ENCODE measurements around the gene CEP63. TPM values are rescaled to one million over a fixed set of nuclear protein-coding genes. Genes with fewer than 3 reads are reported as not detected.

Gene CEP63
- total and polyA plus RNA-seq, 2 of the 8 experiments (the other 6 are each of a cell fraction or from before 2014, with no cell fraction given) = 5.3 to 18.2 TPM

DNA sequence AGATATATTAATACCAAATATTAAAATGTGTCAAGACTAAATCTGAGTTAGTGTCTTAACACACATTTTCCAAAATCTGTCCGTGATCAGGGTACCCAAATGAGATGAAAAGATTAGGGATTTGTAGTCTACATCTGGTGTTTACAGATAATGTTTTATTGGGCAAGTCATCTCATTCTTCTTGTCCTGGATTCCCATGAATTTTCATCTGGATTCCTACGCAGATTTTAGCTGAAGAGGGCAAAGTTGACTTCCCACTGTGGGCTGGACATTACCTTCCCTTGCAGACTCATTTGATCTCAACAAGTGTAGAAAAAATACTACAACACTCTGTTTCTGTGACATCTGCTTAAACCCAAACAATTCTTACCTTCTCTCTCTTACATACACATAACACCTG is 79.1 kb downstream of the CEP63 start:
- H3K4ac ChIP-seq (replicated peaks; ENCODE audit: insufficient read length, low read depth, low read length) = no peak overlapping the region
- DNase-seq (ENCODE audit: low read depth in 1 of 2, low spot score in 2 of 2) = no peak
- H3K23ac ChIP-seq (ENCODE audit: insufficient read length) = no peak overlapping the region
- no peaks in the 10 kb centered on the region for H3K23me2 ChIP-seq (ENCODE audit: low read depth, low read length)
- H3K4me2 ChIP-seq (ENCODE audit: insufficient read depth in 1 of 2, low read depth in 2 of 2, low read length in 2 of 2) = no peak overlapping the region
- H2BK15ac ChIP-seq (ENCODE audit: low read length) = no peak overlapping the region
- no peaks in the 10 kb centered on the region for H3K4me1 ChIP-seq (replicated peaks in 1 of 4; ENCODE audit: control insufficient read depth in 3 of 4, insufficient read depth in 4 of 4, low read length in 3 of 4)
- CTCF ChIA-PET (ENCODE audit: partially characterized antibody) = interaction anchor here (1.2 to 1.5 kb wide), 2 partner anchors 9 to 38 kb away, joined by 3 read pairs; no protein-coding TSS in a partner anchor
- H2AFZ ChIP-seq (ENCODE audit: low read length) = no peak overlapping the region
- no peak for TF ChIP-seq KDM4A (IDR thresholded peaks at IDR 0.05; ENCODE audit: low read depth, low read length, severe bottlenecking)
- no peak for TF ChIP-seq CHD2 (IDR thresholded peaks at IDR 0.05; ENCODE audit: low read length)
- no peak for TF ChIP-seq POLR2A (IDR thresholded peaks at IDR 0.05; ENCODE audit: control extremely low read depth in 1 of 2, low read depth in 2 of 2, low read length in 2 of 2)
- no peak for TF ChIP-seq SP1 (IDR thresholded peaks at IDR 0.05; ENCODE audit: low read depth, low read length)
- TF ChIP-seq RNF2 (IDR thresholded peaks at IDR 0.05; ENCODE audit: borderline replicate concordance, low read depth, low read length, missing control alignments, poor library complexity, severe bottlenecking) = no peak
- TF ChIP-seq SP2 (IDR thresholded peaks at IDR 0.05; ENCODE audit: low read length) = no peak
- no peak for TF ChIP-seq EGR1 (IDR thresholded peaks at IDR 0.05; ENCODE audit: borderline replicate concordance, low read depth, low read length)
- TF ChIP-seq YY1 (IDR thresholded peaks at IDR 0.05; ENCODE audit: low read depth, low read length) = no peak
- no peak for TF ChIP-seq GABPA (IDR thresholded peaks at IDR 0.05; ENCODE audit: borderline replicate concordance, insufficient read depth, low read length)
- TF ChIP-seq CBX5 (IDR thresholded peaks at IDR 0.05; ENCODE audit: low read depth, low read length) = no peak
- TF ChIP-seq, protein P1, sequence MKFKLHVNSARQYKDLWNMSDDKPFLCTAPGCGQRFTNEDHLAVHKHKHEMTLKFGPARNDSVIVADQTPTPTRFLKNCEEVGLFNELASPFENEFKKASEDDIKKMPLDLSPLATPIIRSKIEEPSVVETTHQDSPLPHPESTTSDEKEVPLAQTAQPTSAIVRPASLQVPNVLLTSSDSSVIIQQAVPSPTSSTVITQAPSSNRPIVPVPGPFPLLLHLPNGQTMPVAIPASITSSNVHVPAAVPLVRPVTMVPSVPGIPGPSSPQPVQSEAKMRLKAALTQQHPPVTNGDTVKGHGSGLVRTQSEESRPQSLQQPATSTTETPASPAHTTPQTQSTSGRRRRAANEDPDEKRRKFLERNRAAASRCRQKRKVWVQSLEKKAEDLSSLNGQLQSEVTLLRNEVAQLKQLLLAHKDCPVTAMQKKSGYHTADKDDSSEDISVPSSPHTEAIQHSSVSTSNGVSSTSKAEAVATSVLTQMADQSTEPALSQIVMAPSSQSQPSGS (IDR thresholded peaks at IDR 0.05; ENCODE audit: low read length) = no peak
- no peak for TF ChIP-seq TCF12 (IDR thresholded peaks at IDR 0.05; ENCODE audit: low read depth, low read length)
- no peak for TF ChIP-seq BACH1 (IDR thresholded peaks at IDR 0.05; ENCODE audit: low read length)
- no peaks in the 10 kb centered on the region for H3K79me2 ChIP-seq (ENCODE audit: control insufficient read depth in 1 of 2, insufficient read depth in 2 of 2, low read length in 2 of 2)
- no peaks in the 10 kb centered on the region for H3K27me3 ChIP-seq (replicated peaks in 1 of 4; ENCODE audit: control insufficient read depth in 3 of 4, extremely low read depth in 1 of 4, insufficient read depth in 3 of 4, low read length in 3 of 4)
- H3K56ac ChIP-seq (replicated peaks; ENCODE audit: insufficient read length, low read depth, low read length) = no peak overlapping the region
- no peak overlapping the region for H3K9ac ChIP-seq (replicated peaks in 1 of 4; ENCODE audit: extremely low read depth in 1 of 4, low read depth in 3 of 4, low read length in 3 of 4)
- H2BK5ac ChIP-seq (ENCODE audit: low read depth, low read length) = no peak overlapping the region
- no peak overlapping the region for H4K91ac ChIP-seq (replicated peaks; ENCODE audit: insufficient read length, low read length)
- POLR2A ChIA-PET (ENCODE audit: partially characterized antibody) = no interaction called here
- H4K5ac ChIP-seq (ENCODE audit: insufficient read length, low read depth, low read length) = no peak overlapping the region
- H3K9me3 ChIP-seq (ENCODE audit: insufficient read depth in 2 of 2, low read depth in 1 of 2, low read length in 1 of 2) = peaks cover 14 to 16% of the 10 kb centered on the region in 2 experiments
- no peak overlapping the region for H3K14ac ChIP-seq (ENCODE audit: insufficient read length)
- no peak overlapping the region for H2BK20ac ChIP-seq (ENCODE audit: low read length)
- no peak for FAIRE-seq
- no peak overlapping the region for H3K4me3 ChIP-seq (ENCODE audit: extremely low read depth in 1 of 4, insufficient read depth in 2 of 4, low read depth in 3 of 4, low read length in 4 of 4)
- H4K8ac ChIP-seq (ENCODE audit: extremely low read depth, insufficient read depth, low read length) = no peak overlapping the region
- no peak overlapping the region for H2BK12ac ChIP-seq (ENCODE audit: low read depth, low read length)
- H2BK120ac ChIP-seq (replicated peaks; ENCODE audit: low read depth, low read length) = no peak overlapping the region
- H3K79me1 ChIP-seq (ENCODE audit: low read depth, low read length) = no peaks in the 10 kb centered on the region
- no peak overlapping the region for H3K18ac ChIP-seq (ENCODE audit: extremely low read depth, low read length)
- no peak overlapping the region for H2AK5ac ChIP-seq (ENCODE audit: low read depth, low read length)
- no peaks in the 10 kb centered on the region for H3K36me3 ChIP-seq (ENCODE audit: control insufficient read depth in 2 of 4, insufficient read depth in 4 of 4, low read length in 3 of 4)
- 97% methylated on average over 2 of the region's 2 CpGs; no CpG with 5 or more reads in 1 of the 2 experiments for WGBS, 2 experiments (ENCODE audit: extremely low coverage in 1 of 2, insufficient coverage in 1 of 2, insufficient read length in 1 of 2, insufficient replicate concordance in 2 of 2, low coverage in 1 of 2, low lambda C conversion rate in 2 of 2, missing lambda C conversion rate in 1 of 2)
- no peaks in the 10 kb centered on the region for H4K20me1 ChIP-seq (replicated peaks in 1 of 2; ENCODE audit: control insufficient read depth in 1 of 2, insufficient read depth in 2 of 2, low read length in 2 of 2)
- H3K27ac ChIP-seq (ENCODE audit: low read depth, low read length) = no peak overlapping the region

All from H1 (cell line).